Measurements from ENCODE around the gene GRIA1. TPM values are rescaled to one million over a fixed set of nuclear protein-coding genes. Genes with fewer than 3 reads are reported as not detected.
"Not testable (repeated sequence)": the region's sequence is repeated elsewhere in the genome, so short reads cannot be mapped to it uniquely, and the experiment has no call there.

The GRIA1 gene
- total and polyA plus RNA-seq, 2 of the 4 experiments (the other 2 are of a cell fraction), result 0.48 to 1.3 TPM

DNA sequence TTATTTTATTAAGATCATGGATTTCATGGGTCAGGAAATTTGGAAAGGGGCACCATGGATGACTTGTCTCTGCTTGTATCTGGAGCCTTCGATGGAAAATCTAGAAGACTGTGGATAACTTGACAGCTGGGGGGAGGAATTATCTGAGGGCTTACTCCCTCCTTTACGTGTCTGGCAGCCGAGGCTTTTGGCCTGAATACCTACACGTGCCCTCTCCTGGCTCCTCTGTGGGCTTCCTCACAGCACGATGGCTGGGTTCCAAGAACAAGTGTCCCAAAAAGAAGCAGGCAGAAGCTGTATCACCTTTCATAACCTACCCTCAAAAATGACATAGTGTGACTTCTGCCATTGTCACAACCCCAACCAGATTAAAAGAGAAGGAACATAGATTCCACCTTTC is 228.9 kb downstream of the GRIA1 start:
- ATAC-seq (ENCODE audit: low read depth) (no peak), DNase-seq (no peak)
- Histone ChIP-seq H3K4ac (ENCODE audit: low read depth, low read length) (no peak overlapping the region), H3K9ac (ENCODE audit: low read depth, low read length) (no peak overlapping the region), H3K4me3 (ENCODE audit: insufficient read depth, low read depth, low read length) (no peak overlapping the region), H3K79me1 (ENCODE audit: low read depth in 1 of 2, low read length in 2 of 2) (no peaks in the 10 kb centered on the region), H2BK120ac (ENCODE audit: low read depth, low read length) (no peak overlapping the region), H2BK5ac (ENCODE audit: low read depth, low read length, poor library complexity, severe bottlenecking) (no peak overlapping the region), H4K5ac (ENCODE audit: low read depth, low read length) (no peak overlapping the region), H2AK9ac (replicated peaks; ENCODE audit: low read depth, low read length, poor library complexity) (no peak overlapping the region), H3K9me1 (ENCODE audit: insufficient read depth, low read length) (no peaks in the 10 kb centered on the region), H2BK20ac (ENCODE audit: low read depth, low read length) (no peak overlapping the region), H2AK5ac (ENCODE audit: low read depth, low read length) (no peak overlapping the region), H2BK15ac (ENCODE audit: low read depth, low read length) (no peak overlapping the region), H3K56ac (ENCODE audit: extremely low read depth, insufficient read depth, low read length) (no peak overlapping the region), H3K27ac (ENCODE audit: insufficient read depth, low read length) (no peak overlapping the region), H3K4me2 (ENCODE audit: low read depth, low read length) (no peak overlapping the region), H3K9me3 (ENCODE audit: control insufficient read depth, insufficient read depth, low read length) (no peaks in the 10 kb centered on the region), H4K8ac (ENCODE audit: low read depth in 2 of 2, low read length in 2 of 2) (no peak overlapping the region), H4K20me1 (ENCODE audit: insufficient read depth, low read length) (no peaks in the 10 kb centered on the region), H3K27me3 (ENCODE audit: control insufficient read depth, insufficient read depth, low read length) (no peaks in the 10 kb centered on the region), H2AFZ (replicated peaks; ENCODE audit: low read length, poor library complexity) (no peak overlapping the region), H3K4me1 (ENCODE audit: control insufficient read depth, insufficient read depth, low read length) (no peaks in the 10 kb centered on the region), H3K23ac (ENCODE audit: low read depth, low read length) (no peak overlapping the region), H3K36me3 (ENCODE audit: control insufficient read depth, insufficient read depth, low read length) (no peaks in the 10 kb centered on the region), H3K18ac (ENCODE audit: low read depth, low read length) (no peak overlapping the region), H4K91ac (ENCODE audit: insufficient read depth, low read depth, low read length) (no peak overlapping the region), H3K14ac (replicated peaks; ENCODE audit: low read depth, low read length) (no peak overlapping the region)
- in situ Hi-C loops (cut with MboI; ENCODE audit: low sequenced_read_pairs), result no loop called here
- ChIA-PET CTCF (no interaction called here), POLR2A (ENCODE audit: unreplicated experiment) (no interaction called here)
- BruUV-seq (replicated peaks), result no TSS peak
- TF ChIP-seq NFE2L2 (IDR thresholded peaks at IDR 0.05; ENCODE audit: low read depth, low read length) (no peak), RFX5 (IDR thresholded peaks at IDR 0.05; ENCODE audit: low read depth, low read length) (no peak), MXI1 (IDR thresholded peaks at IDR 0.05; ENCODE audit: borderline replicate concordance, low read depth, low read length) (no peak), BHLHE40 (IDR thresholded peaks at IDR 0.05; ENCODE audit: low read depth, low read length) (no peak), RCOR1 (IDR thresholded peaks at IDR 0.05; ENCODE audit: insufficient replicate concordance, low read length) (no peak), CHD1 (IDR thresholded peaks at IDR 0.05; ENCODE audit: low read depth, low read length) (no peak)
- intact Hi-C loops (cut with micrococcal nuclease), result loop anchor here (10.0 kb wide), 1 partner anchor 245 kb away; no protein-coding TSS in a partner anchor
- WGBS, 2 experiments (ENCODE audit: extremely low coverage in 2 of 2, insufficient read length in 1 of 2), result 82% methylated on average over 3 of the region's 5 CpGs; no CpG with 5 or more reads in 1 of the 2 experiments
- dilution Hi-C loops (cut with HindIII; ENCODE audit: low sequenced_read_pairs, unreplicated experiment), result no loop called here

DNA sequence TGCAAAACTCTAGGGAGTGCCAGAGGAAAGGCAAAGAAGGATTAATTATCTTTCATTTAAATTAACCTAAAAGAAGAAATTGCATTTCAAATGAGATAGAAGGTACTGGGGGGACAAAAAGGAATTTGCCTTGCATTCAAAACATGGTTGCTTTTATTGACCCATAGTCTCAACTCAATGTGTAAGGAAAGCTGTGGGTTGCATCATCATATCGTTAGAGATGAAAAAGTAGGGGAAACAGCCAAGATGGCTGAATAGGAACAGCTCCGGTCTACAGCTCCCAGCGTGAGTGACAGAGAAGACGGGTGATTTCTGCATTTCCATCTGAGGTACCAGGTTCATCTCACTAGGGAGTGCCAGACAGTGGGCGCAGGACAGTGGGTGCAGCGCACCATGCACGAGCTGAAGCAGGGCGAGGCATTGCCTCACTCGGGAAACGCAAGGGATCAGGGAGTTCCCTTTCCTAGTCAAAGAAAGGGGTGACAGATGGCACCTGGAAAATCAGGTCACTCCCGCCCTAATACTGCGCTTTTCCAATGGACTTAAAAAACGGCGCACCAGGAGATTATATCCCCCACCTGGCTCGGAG is 232.6 kb downstream of the GRIA1 start:
- H3K9ac ChIP-seq (ENCODE audit: low read depth, low read length); H3K9me3 ChIP-seq (ENCODE audit: control insufficient read depth, insufficient read depth, low read length); H3K18ac ChIP-seq (ENCODE audit: low read depth, low read length); H3K4me2 ChIP-seq (ENCODE audit: low read depth, low read length); H3K23ac ChIP-seq (ENCODE audit: low read depth, low read length); in situ Hi-C loops (cut with MboI; ENCODE audit: low sequenced_read_pairs); H2AFZ ChIP-seq (replicated peaks; ENCODE audit: low read length, poor library complexity); H4K91ac ChIP-seq (ENCODE audit: insufficient read depth, low read depth, low read length); H3K4me1 ChIP-seq (ENCODE audit: control insufficient read depth, insufficient read depth, low read length); H3K27me3 ChIP-seq (ENCODE audit: control insufficient read depth, insufficient read depth, low read length); H2BK5ac ChIP-seq (ENCODE audit: low read depth, low read length, poor library complexity, severe bottlenecking); ATAC-seq (ENCODE audit: low read depth); BruUV-seq (replicated peaks); H4K20me1 ChIP-seq (ENCODE audit: insufficient read depth, low read length); H2BK15ac ChIP-seq (ENCODE audit: low read depth, low read length); H3K36me3 ChIP-seq (ENCODE audit: control insufficient read depth, insufficient read depth, low read length); H3K27ac ChIP-seq (ENCODE audit: insufficient read depth, low read length); intact Hi-C loops (cut with micrococcal nuclease); H4K5ac ChIP-seq (ENCODE audit: low read depth, low read length); H3K4me3 ChIP-seq (ENCODE audit: insufficient read depth, low read depth, low read length); H2AK9ac ChIP-seq (replicated peaks; ENCODE audit: low read depth, low read length, poor library complexity); H2BK20ac ChIP-seq (ENCODE audit: low read depth, low read length); H3K9me1 ChIP-seq (ENCODE audit: insufficient read depth, low read length); H3K4ac ChIP-seq (ENCODE audit: low read depth, low read length); CTCF ChIA-PET; DNase-seq; POLR2A ChIA-PET (ENCODE audit: unreplicated experiment); H2AK5ac ChIP-seq (ENCODE audit: low read depth, low read length); H4K8ac ChIP-seq (ENCODE audit: low read depth in 2 of 2, low read length in 2 of 2); H3K56ac ChIP-seq (ENCODE audit: extremely low read depth, insufficient read depth, low read length); dilution Hi-C loops (cut with HindIII; ENCODE audit: low sequenced_read_pairs, unreplicated experiment); H3K79me1 ChIP-seq (ENCODE audit: low read depth in 1 of 2, low read length in 2 of 2); H3K14ac ChIP-seq (replicated peaks; ENCODE audit: low read depth, low read length); H2BK120ac ChIP-seq (ENCODE audit: low read depth, low read length): not testable (repeated sequence)
- 68% methylated on average over 8 of the region's 15 CpGs; no CpG with 5 or more reads in 1 of the 2 experiments for WGBS, 2 experiments (ENCODE audit: extremely low coverage in 2 of 2, insufficient read length in 1 of 2)
